ENCODE results near the gene KDM4B. TPM values are rescaled to one million over a fixed set of nuclear protein-coding genes. Genes with fewer than 3 reads are reported as not detected.

Gene KDM4B
- total RNA-seq, 1 experiment from 2014 or later = 43.7 TPM

DNA sequence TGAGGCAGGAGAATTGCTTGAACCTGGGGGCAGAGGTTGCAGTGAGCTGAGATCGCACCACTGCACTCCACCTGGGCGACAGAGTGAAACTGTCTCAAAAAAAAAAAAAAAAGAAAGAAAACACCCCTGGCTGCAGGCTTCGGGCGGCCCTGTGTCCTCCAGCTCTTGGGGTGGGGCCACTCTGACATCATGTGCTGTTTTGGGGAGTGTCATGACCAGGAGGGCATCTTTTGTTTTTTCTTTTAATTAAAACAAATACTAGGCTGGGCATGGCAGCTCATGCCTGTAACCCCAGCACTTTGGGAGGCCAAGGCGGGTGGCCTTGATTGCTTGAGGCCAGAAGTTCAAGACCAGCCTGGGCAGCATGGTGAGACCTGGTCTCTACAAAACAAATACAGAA, 52.1 kb downstream of the KDM4B start:
- no peaks in the 10 kb centered on the region for H3K9me3 ChIP-seq (ENCODE audit: control insufficient read depth, low read depth, low read length)
- H3K14ac ChIP-seq (ENCODE audit: insufficient read depth, low read length) = no peak overlapping the region
- H3K18ac ChIP-seq (ENCODE audit: insufficient read length, low read depth, low read length) = no peak overlapping the region
- H3K79me2 ChIP-seq (ENCODE audit: insufficient read depth, low read length) = no peaks in the 10 kb centered on the region; the same call in 1 of the 2 replicates
- no peaks in the 10 kb centered on the region for H3K23me2 ChIP-seq (ENCODE audit: insufficient read length, low read depth, low read length, poor library complexity, severe bottlenecking)
- H3K4ac ChIP-seq (ENCODE audit: low read depth, low read length) = no peak overlapping the region
- H2BK120ac ChIP-seq (ENCODE audit: low read depth, low read length, poor library complexity, severe bottlenecking) = no peak overlapping the region
- H2AFZ ChIP-seq (ENCODE audit: low read length) = no peak overlapping the region
- Mint-ChIP-seq H3K9me3 (peaks cover 0 to 2% of the 10 kb centered on the region in 2 experiments; a peak in 1 of 5 replicates), H3K36me3 (ENCODE audit: insufficient read depth in 1 of 3, low read depth in 3 of 3) (peaks cover 3 to 9% (median 5%) of the 10 kb centered on the region in 3 experiments; a peak in 6 of 7 replicates), H3K4me1 (peaks cover 4 to 10% of the 10 kb centered on the region in 2 experiments; a peak in 3 of 4 replicates), H3K27me3 (ENCODE audit: low read depth) (no peaks in the 10 kb centered on the region; the same call in 1 of the 2 replicates), H3K27ac (no peak overlapping the region), H3K4me3 (no peak overlapping the region)
- no peak overlapping the region for H4K8ac ChIP-seq (replicated peaks; ENCODE audit: insufficient read length, low read depth, low read length)
- H4K20me1 ChIP-seq (ENCODE audit: control insufficient read depth, insufficient read depth, insufficient read length) = peaks cover 4% of the 10 kb centered on the region
- H2BK15ac ChIP-seq (ENCODE audit: low read depth, low read length) = no peak overlapping the region
- no peak overlapping the region for H2BK12ac ChIP-seq (ENCODE audit: insufficient read length, low read depth, low read length)
- H3K9ac ChIP-seq (ENCODE audit: extremely low read depth, insufficient read length, low read length) = no peak overlapping the region
- no peak overlapping the region for H3K23ac ChIP-seq (ENCODE audit: insufficient read length, low read depth, low read length)
- H2BK5ac ChIP-seq (ENCODE audit: insufficient read length, low read length) = no peak overlapping the region
- no peak overlapping the region for H2BK20ac ChIP-seq (ENCODE audit: low read depth, low read length, poor library complexity, severe bottlenecking)
- no peak overlapping the region for H3K27ac ChIP-seq (ENCODE audit: insufficient read length, low read depth, low read length)
- H3K79me1 ChIP-seq (ENCODE audit: insufficient read depth, low read depth, low read length, poor library complexity, severe bottlenecking) = no peaks in the 10 kb centered on the region
- H2AK5ac ChIP-seq (ENCODE audit: insufficient read length, low read length) = no peak overlapping the region
- DNase-seq = no peak
- no peak overlapping the region for H3K56ac ChIP-seq (ENCODE audit: insufficient read length, low read depth, low read length)
- no peak overlapping the region for H4K5ac ChIP-seq (ENCODE audit: insufficient read length, low read depth, low read length)
- H3K4me1 ChIP-seq (ENCODE audit: insufficient read depth, low read length) = no peaks in the 10 kb centered on the region
- no peak overlapping the region for H3K4me2 ChIP-seq (ENCODE audit: insufficient read depth, insufficient read length, low read length)
- H3K27me3 ChIP-seq (ENCODE audit: insufficient read depth, low read length) = no peaks in the 10 kb centered on the region
- no peak overlapping the region for H3T11ph ChIP-seq (ENCODE audit: low read length)
- TF ChIP-seq, protein P1, sequence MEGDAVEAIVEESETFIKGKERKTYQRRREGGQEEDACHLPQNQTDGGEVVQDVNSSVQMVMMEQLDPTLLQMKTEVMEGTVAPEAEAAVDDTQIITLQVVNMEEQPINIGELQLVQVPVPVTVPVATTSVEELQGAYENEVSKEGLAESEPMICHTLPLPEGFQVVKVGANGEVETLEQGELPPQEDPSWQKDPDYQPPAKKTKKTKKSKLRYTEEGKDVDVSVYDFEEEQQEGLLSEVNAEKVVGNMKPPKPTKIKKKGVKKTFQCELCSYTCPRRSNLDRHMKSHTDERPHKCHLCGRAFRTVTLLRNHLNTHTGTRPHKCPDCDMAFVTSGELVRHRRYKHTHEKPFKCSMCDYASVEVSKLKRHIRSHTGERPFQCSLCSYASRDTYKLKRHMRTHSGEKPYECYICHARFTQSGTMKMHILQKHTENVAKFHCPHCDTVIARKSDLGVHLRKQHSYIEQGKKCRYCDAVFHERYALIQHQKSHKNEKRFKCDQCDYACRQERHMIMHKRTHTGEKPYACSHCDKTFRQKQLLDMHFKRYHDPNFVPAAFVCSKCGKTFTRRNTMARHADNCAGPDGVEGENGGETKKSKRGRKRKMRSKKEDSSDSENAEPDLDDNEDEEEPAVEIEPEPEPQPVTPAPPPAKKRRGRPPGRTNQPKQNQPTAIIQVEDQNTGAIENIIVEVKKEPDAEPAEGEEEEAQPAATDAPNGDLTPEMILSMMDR (conservative IDR thresholded peaks at IDR 0.05) = no peak
- no CpG with 5 or more reads among the region's 5 CpGs for WGBS (ENCODE audit: extremely low coverage, insufficient read length, low lambda C conversion rate)
- H4K91ac ChIP-seq (ENCODE audit: insufficient read length, low read depth, low read length) = no peak overlapping the region
